GM21390 (cell line): ENCODE measurements around the gene KAZN.

ENCODE experiments used
- ATAC-seq: cut with Tn5 transposase; IDR thresholded peaks from one replicate; pipeline ENCODE4 v1.9.1; 2021; ENCODE audit not compliant: unreplicated experiment

The KAZN gene

GRCh38 chr1:15014516-15014915 is 416.0 kb downstream of the KAZN start:
- no peak for ATAC-seq

GRCh38 chr1:15016001-15016400 is 417.5 kb downstream of the KAZN start:
- no peak for ATAC-seq

GRCh38 chr1:15016526-15016925 is 418.0 kb downstream of the KAZN start:
- ATAC-seq, result no peak

- no peak for ATAC-seq
Measured at GRCh38 chr1:15017120-15017519, 418.6 kb downstream of the KAZN start.

- no peak for ATAC-seq
Measured at GRCh38 chr1:15018767-15019166, 420.3 kb downstream of the KAZN start.

GRCh38 chr1:15020943-15021745 is 422.7 kb downstream of the KAZN start:
- ATAC-seq, result no peak

GRCh38 chr1:15022048-15022447 is 423.6 kb downstream of the KAZN start:
- no peak for ATAC-seq

GRCh38 chr1:15023205-15023604 is 424.7 kb downstream of the KAZN start:
- no peak for ATAC-seq

GRCh38 chr1:15023976-15024375 is 425.5 kb downstream of the KAZN start:
- no peak for ATAC-seq

- no peak for ATAC-seq
Measured at GRCh38 chr1:15026117-15026489, 427.6 kb downstream of the KAZN start.

GRCh38 chr1:15027515-15027986 is 429.1 kb downstream of the KAZN start:
- ATAC-seq, result no peak

- ATAC-seq, result no peak
Measured at GRCh38 chr1:15028102-15028501, 429.6 kb downstream of the KAZN start.

GRCh38 chr1:15028616-15029015 is 430.1 kb downstream of the KAZN start:
- ATAC-seq, result no peak

- ATAC-seq, result no peak
Measured at GRCh38 chr1:15029036-15029435, 430.6 kb downstream of the KAZN start.

- ATAC-seq, result no peak
Measured at GRCh38 chr1:15029786-15030185, 431.3 kb downstream of the KAZN start.

GRCh38 chr1:15031251-15031933 is 432.9 kb downstream of the KAZN start:
- no peak for ATAC-seq

GRCh38 chr1:15033264-15033663 is 434.8 kb downstream of the KAZN start:
- ATAC-seq, result no peak

- ATAC-seq, result no peak
Measured at GRCh38 chr1:15034656-15035055, 436.2 kb downstream of the KAZN start.

GRCh38 chr1:15035236-15035635 is 436.8 kb downstream of the KAZN start:
- ATAC-seq, result no peak

GRCh38 chr1:15036101-15036500 is 437.6 kb downstream of the KAZN start:
- no peak for ATAC-seq

GRCh38 chr1:15038232-15039016 is 439.9 kb downstream of the KAZN start:
- ATAC-seq, result no peak
